Adrenal gland (tissue), 12 donors: ENCODE measurements around the gene DGKG. TPM values are rescaled to one million over a fixed set of nuclear protein-coding genes. Genes with fewer than 3 reads are reported as not detected.

ENCODE experiments used
- DNase-seq, 7 donors: peaks; one replicate each; pipeline ENCODE4 v3.0.0-alpha.2; 2019 to 2020
- H3K27ac ChIP-seq, 5 donors: fragments of 200-600 bp; sonication (generic) in 4 of 5; 1 replicate in 3 of 5; 2 replicates in 2 of 5; pipeline versions ENCODE4 v1.5.1 to v1.8.0; 2016 to 2020; ENCODE audit warnings: mild to moderate bottlenecking in 1 of 5
- H3K27me3 ChIP-seq: fragments of 200-600 bp; 2 replicates; pipeline ENCODE4 v1.8.0; 2021
- H3K36me3 ChIP-seq, 2 donors: fragments of 200-600 bp; replicated peaks in 1 of 2; 1 replicate in 1 of 2; 2 replicates in 1 of 2; pipeline versions ENCODE4 v1.5.1 to v1.8.0; 2018 to 2022
- H3K4me1 ChIP-seq, 2 donors: fragments of 200-600 bp; replicated peaks in 1 of 2; 1 replicate in 1 of 2; 2 replicates in 1 of 2; pipeline versions ENCODE4 v1.5.1 to v1.8.0; 2018 to 2021
- H3K4me3 ChIP-seq, 4 donors: fragments of 200-600 bp; sonication (generic) in 3 of 4; one replicate each; pipeline ENCODE4 v1.5.1; 2016 to 2018
- H3K9me3 ChIP-seq, 3 donors: fragments of 200-600 bp; sonication (generic) in 1 of 3; replicated peaks in 1 of 3; 1 replicate in 2 of 3; 2 replicates in 1 of 3; pipeline versions ENCODE4 v1.5.1 to v1.8.0; 2016 to 2021
- POLR2A ChIP-seq, 2 donors: fragments of 450-650 bp; IDR thresholded peaks; one replicate each; pipeline ENCODE4 v1.6.1; 2017; ENCODE audit warnings: antibody characterized with exemption in 2 of 2, mild to moderate bottlenecking in 2 of 2, moderate library complexity in 1 of 2
- WGBS, 4 donors: extraction: QIAGEN DNeasy Blood & Tissue Kit in 2 of 4; methylation state at CpG; one replicate each; pipeline versions ENCODE4 v1.1.5 to v1.1.7; 2013 to 2017; 5-methylcytosine and 5-hydroxymethylcytosine counted together
- intact Hi-C, 2 donors: fragments of 100-400 bp; cut with DNase I; formaldehyde crosslinking; loops; one replicate each; pipeline versions ENCODE4 v1.14.1 to v1.15.0; 2022 to 2023
- polyA plus RNA-seq, 3 donors: library from polyadenylated mRNA; stranded (reverse); fragments of 200-250 nt in 2 of 3; fragments of 350-450 nt in 1 of 3; fragmentation: Illumina TruSeq in 1 of 3; extraction: RNeasy Lipid Tissue Mini Kit (QIAGEN cat#74804) in 1 of 3; gene quantifications; one replicate each; pipeline ENCODE4 v1.2.3, GENCODE V29; 2013 to 2014
- total RNA-seq, 9 donors: library from RNA; depleted of rRNA in 4 of 9; stranded (reverse); fragments of >200 nt in 4 of 9; fragments of 120-200 nt in 1 of 9; fragmentation: NEBNext Ultra II Directional in 1 of 9; extraction: Animal tissue kit (Norgen Biotek cat#: 25700) in 1 of 9; gene quantifications; one replicate each; pipeline versions ENCODE4 v1.1.0 to v1.2.4, GENCODE V29; 2013 to 2023
- TF ChIP-seq, protein P1 (sequence below), 6 experiments: fragments of 450-650 bp in 4 of 6; fragments of 200-600 bp in 2 of 6; sonication (generic) in 1 of 6; IDR thresholded peaks; 1 replicate in 5 of 6; 2 replicates in 1 of 6; pipeline versions ENCODE4 v1.5.1 to v1.8.0; 2016 to 2021; ENCODE audit warnings: antibody characterized with exemption in 6 of 6, mild to moderate bottlenecking in 2 of 6, moderate library complexity in 1 of 6
- donor health status: healthy with polysubstance abuse.
- donor health status: Bipolar disorder and iron deficiency.
- donor health status: DM: yes; HTN: yes; CAD: no.
- donor health status: DM: no; HTN: no; CAD: no.
- donor health status: DM: no; HTN: no; CAD: no.
- donor health status: DM: yes; HTN: yes; CAD: no.

Gene DGKG
- total and polyA plus RNA-seq, 12 donors, result 2.9 to 43.7 (median 28.3) TPM

DNA sequence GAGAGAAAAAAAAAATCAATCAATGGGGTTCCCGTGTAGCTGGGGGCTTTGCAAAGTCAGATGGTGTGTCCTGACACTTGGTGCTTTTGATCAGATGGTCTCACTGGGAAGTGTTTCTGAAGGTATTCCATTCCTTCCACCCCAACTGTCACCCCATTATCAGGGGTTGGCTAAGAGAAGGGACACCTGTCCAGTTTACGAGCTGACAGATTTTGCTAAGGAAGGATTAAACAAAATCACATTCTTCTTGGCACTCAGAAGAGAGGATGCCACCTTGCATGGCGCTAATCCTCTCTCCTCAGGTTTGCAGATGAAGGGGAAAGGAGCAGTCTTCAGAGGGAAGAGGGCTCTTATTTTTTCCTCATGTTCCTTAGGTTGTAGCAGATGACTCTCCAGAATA is 149.4 kb downstream of the DGKG start:
- 87 to 95% (median 94%) methylated on average over 3 of the region's 3 CpGs for WGBS, 4 donors
- H3K27me3 ChIP-seq, result no peaks in the 10 kb centered on the region

DNA sequence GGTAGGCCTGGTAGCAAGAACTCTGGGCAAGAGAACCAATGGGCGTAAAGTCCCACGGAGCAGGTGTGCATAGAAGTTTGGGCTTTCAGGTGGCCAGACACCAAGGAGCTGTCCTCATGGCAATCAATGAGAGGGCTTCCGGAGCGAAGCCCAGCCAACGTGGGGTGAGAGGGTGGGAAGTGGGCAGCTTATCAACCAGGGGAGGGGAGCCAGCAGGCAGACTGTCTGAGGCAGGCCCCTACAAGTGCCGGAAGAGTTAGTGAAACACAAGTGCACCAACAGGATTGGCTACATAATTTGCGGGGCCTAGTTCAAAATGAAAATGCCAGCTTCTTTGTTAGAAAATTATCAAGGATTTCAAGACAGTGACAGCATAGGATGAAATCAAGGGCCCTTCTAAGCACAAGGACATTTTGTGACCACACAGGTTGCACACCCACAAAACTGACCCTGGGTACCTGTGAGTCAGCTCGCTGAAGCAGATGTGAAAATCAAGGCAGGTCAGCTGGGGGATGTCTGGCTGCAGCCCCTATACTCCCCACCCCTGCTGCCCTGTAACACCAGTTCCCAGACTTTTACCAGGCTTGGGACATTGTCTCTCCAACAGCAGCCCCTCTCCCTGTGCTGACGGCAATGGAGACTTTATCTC is 151.1 kb downstream of the DGKG start:
- Histone ChIP-seq H3K4me3 (no peak overlapping the region), H3K27me3 (no peaks in the 10 kb centered on the region), H3K4me1 (peaks cover 24 to 54% of the 10 kb centered on the region in 2 donors), H3K36me3 (no peaks in the 10 kb centered on the region), H3K9me3 (no peaks in the 10 kb centered on the region), H3K27ac (peak overlapping the region; percentile 75 to 93 (median 89))
- intact Hi-C loops, result loop anchor here in 1 of 2 donors (10.0 kb wide), 1 partner anchor 106 kb away; the partner anchor contains the start of gene ETV5
- whole genome bisulfite sequencing, 4 donors, result 62 to 79% (median 70%) methylated on average over 7 to 9 of the region's 9 CpGs
- DNase-seq, result peak in 4 of 7 donors; percentile 43 to 59 (median 51)
- TF ChIP-seq, protein P1, sequence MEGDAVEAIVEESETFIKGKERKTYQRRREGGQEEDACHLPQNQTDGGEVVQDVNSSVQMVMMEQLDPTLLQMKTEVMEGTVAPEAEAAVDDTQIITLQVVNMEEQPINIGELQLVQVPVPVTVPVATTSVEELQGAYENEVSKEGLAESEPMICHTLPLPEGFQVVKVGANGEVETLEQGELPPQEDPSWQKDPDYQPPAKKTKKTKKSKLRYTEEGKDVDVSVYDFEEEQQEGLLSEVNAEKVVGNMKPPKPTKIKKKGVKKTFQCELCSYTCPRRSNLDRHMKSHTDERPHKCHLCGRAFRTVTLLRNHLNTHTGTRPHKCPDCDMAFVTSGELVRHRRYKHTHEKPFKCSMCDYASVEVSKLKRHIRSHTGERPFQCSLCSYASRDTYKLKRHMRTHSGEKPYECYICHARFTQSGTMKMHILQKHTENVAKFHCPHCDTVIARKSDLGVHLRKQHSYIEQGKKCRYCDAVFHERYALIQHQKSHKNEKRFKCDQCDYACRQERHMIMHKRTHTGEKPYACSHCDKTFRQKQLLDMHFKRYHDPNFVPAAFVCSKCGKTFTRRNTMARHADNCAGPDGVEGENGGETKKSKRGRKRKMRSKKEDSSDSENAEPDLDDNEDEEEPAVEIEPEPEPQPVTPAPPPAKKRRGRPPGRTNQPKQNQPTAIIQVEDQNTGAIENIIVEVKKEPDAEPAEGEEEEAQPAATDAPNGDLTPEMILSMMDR (IDR thresholded peaks at IDR 0.05), result no peak
- TF ChIP-seq POLR2A (IDR thresholded peaks at IDR 0.05), result no peak

More for the DNA sequence above, 149.4 kb downstream of the DGKG start:
- DNase-seq, result no peak
- H3K9me3 ChIP-seq, result no peaks in the 10 kb centered on the region
- H3K27ac ChIP-seq, result peak overlapping the region in 2 of 5 donors; percentile 46 to 65
- no peak for TF ChIP-seq POLR2A (IDR thresholded peaks at IDR 0.05)
- TF ChIP-seq, protein P1 (IDR thresholded peaks at IDR 0.05), result no peak
- H3K4me1 ChIP-seq, result peaks cover 33 to 59% of the 10 kb centered on the region in 2 donors
- no peaks in the 10 kb centered on the region for H3K36me3 ChIP-seq
- intact Hi-C loops, result loop anchor here in 1 of 2 donors (10.0 kb wide), 1 partner anchor 108 kb away; the partner anchor contains the start of gene ETV5
- no peak overlapping the region for H3K4me3 ChIP-seq

DNA sequence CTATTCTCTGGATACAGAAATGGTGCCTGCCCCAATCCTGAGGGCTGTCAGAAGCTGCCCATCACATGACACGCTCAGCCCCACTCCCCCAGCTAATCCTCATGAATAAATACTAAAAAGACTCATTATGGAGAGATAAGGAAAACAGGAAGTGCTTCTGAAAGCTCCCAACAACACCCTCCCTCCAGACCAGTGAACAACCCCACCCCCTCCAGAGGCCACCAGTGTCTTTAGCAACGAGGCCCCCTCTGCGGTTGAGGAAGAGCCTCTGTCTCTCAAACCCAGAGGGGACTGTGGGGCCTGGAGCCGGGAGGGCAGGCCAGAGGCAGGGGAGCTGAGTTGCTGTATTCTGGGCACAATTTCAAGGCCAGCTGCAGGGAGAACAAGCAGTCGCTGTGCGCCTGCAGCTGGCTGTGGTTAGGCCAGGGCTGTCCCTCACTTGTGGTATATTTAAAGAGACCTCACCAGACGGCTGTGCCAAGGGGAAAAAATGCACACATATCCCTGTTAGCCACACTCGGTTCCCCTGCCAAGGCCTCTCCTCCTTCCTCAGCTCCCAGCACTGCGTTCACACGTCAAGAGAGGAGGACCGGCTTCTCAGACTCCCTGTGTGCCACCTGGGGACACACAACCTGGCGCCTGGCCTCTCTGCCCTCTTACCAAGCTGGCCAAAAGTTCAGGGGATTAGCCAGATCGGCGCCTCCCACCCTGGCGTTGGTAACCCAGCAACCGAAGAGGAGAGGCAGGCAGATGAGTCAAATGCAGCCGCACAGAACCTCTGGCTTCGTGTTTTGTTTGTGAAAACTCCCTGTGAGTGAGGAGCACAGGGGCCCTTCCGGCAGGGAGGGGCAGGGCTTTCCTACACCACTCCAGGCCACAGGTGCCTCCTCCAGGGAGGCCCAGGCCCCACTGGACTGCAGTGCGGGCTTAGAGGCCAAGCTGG is 152.0 kb downstream of the DGKG start:
- H3K27me3 ChIP-seq, result no peaks in the 10 kb centered on the region
- 8 to 19% (median 17%) methylated on average over 9 to 20 of the region's 20 CpGs for WGBS, 4 donors
- H3K36me3 ChIP-seq, result no peaks in the 10 kb centered on the region
- DNase-seq, result peak; percentile 70 to 88 (median 86)
- H3K4me3 ChIP-seq, result peak overlapping the region in 1 of 4 donors; percentile 27
- peak overlapping the region; percentile 75 to 93 (median 89) for H3K27ac ChIP-seq
- no peaks in the 10 kb centered on the region for H3K9me3 ChIP-seq
- H3K4me1 ChIP-seq, result peaks cover 24 to 54% of the 10 kb centered on the region in 2 donors
- TF ChIP-seq POLR2A (IDR thresholded peaks at IDR 0.05), result peak in 1 of 2 donors; percentile 48
- TF ChIP-seq, protein P1 (IDR thresholded peaks at IDR 0.05), result no peak
- intact Hi-C loops, result loop anchor here in 1 of 2 donors (10.0 kb wide), 1 partner anchor 105 kb away; the partner anchor contains the start of gene ETV5
